HG03103 (cell line): Measurements from ENCODE around the gene MADCAM1.
"Not testable (repeated sequence)": the region's sequence is repeated elsewhere in the genome, so short reads cannot be mapped to it uniquely, and the experiment has no call there.

Experiments
- ATAC-seq: cut with Tn5 transposase; IDR thresholded peaks from one replicate; pipeline ENCODE4 v1.9.1; 2021; ENCODE audit warnings: low read depth; ENCODE audit not compliant: unreplicated experiment

The MADCAM1 gene

GRCh38 chr19:496112-496665, at the start of gene MADCAM1:
MADCAM1 (plus strand) TSS chr19:496486; CDS start chr19:496500, 14 bp downstream.
- ATAC-seq = no peak

DNA sequence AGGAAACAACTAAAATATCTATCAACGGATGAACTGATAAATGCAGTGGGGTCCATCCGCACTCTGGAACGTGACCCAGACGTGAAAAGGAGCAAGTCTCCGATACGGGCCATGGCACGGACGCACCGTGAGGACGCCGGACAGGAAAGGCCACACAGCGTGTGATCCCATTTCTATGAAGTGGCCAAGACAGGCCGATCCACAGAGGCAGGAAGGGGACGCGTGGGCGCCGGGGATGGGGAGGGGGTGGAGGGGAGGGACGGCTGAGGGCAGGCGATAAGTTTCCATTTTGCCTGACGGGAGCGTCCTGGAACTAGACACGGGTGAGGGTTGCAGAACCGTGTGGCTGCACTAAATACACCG, 49.2 kb upstream of the MADCAM1 start:
- no peak for ATAC-seq

DNA sequence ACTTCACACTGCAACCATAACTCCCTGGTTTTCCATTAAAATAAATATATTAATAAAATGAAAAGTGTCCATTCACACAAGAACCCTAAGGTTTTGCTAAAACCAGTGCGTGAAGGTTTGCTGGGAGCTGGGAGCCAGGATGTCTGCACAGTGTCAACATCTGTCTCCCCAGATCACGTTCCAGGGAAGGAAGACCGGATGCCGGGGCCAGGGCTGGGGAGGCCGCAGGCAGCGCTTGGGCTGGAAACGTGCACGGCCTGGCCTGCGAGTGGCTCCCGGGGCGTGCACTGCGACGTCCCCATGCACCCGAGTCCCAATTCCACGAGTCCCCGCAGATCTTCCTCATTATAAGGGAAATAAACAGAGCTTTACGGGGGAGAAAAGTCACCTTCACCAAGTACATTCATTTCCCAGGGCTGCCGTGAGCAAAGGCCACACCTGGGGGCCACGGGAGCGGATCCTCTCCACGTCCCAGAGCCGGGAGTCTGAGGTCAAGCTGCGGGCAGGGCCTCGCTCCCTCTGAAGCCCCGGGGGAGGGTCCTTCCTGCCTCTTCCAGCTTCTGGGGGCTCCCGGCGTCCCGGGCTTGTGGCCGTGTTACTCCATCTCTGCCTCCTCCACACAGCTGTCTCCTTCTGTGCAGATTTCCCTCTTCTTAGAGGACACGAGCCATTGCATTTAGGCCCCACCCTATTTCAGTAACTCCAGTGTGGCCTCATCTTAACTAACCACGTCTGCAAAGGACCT, 48.3 kb upstream of the MADCAM1 start:
- ATAC-seq = no peak

- no peak for ATAC-seq
Measured at GRCh38 chr19:449916-450315, 46.4 kb upstream of the MADCAM1 start.

DNA sequence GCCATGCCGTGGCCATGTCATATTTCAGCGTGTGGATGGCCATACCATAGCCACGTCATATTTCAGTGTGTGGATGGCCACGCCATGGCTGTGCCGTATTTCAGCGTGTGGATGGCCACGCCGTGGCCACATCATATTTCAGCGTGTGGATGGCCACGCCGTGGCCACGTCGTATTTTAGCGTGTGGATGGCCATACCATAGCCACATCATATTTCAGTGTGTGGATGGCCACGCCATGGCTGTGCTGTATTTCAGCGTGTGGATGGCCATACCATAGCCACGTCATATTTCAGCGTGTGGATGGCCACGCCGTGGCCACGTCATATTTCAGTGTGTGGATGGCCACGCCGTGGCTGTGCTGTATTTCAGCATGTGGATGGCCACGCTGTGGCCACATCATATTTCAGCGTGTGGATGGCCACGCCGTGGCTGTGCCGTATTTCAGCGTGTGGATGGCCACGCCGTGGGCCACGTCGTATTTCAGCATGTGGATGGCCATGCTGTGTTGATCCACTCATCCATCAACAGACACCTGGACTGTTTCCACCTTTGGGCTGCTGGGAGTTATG, 45.3 kb upstream of the MADCAM1 start:
- ATAC-seq = not testable (repeated sequence)

DNA sequence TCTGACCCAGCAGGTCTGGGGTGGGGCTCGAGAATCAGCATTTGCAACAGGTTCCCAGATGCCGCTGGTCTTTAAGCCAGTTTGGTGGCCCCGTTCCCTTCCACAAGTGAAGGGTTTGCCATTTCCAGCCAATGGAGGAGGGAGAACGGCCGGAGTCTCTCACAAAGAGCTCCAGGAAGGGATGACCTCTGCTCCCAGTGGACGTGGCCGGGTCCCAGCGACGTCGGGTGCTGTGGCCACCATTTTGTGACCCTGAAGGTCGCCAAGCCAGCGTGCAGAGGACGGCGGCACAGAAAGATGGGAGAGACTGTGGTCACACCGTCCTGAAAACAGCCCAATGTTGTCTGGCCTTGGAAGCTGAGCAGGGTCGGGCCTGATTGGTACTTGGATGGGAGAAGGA, 43.5 kb upstream of the MADCAM1 start:
- ATAC-seq = no peak

GRCh38 chr19:453606-454005, 42.7 kb upstream of the MADCAM1 start:
- ATAC-seq = no peak

DNA sequence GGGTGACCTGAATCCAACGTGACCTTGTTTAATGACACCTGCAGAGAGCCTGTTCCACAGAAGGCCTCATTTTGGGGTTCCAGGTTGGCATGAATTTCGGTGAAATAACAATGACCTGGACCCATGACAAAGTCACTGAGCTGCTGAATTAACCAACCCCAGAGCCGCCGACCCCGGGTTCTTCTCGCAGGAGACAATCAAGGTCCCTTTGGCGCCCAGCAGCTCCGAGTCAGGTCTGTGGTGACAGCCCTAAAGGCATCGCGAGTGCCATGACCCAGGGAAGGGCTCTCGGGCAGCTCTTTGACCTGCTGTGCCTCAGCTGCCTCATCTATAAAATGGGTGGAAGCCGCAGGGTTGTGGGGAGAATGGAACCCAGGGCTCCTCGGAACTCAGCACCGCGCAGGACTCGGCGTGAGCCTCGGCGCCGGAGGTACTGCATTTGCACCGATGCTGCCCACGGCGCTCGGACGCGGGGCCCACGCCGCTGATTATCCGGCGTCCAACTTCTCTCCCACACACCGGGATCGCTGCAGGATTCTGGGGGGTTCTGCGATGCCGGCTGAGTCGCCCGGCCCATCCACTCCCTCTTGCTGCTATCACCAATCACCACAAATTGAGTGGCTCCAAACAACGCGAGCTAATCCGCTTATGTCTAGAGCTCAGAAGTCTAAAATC, 41.1 kb upstream of the MADCAM1 start:
- ATAC-seq = no peak

DNA sequence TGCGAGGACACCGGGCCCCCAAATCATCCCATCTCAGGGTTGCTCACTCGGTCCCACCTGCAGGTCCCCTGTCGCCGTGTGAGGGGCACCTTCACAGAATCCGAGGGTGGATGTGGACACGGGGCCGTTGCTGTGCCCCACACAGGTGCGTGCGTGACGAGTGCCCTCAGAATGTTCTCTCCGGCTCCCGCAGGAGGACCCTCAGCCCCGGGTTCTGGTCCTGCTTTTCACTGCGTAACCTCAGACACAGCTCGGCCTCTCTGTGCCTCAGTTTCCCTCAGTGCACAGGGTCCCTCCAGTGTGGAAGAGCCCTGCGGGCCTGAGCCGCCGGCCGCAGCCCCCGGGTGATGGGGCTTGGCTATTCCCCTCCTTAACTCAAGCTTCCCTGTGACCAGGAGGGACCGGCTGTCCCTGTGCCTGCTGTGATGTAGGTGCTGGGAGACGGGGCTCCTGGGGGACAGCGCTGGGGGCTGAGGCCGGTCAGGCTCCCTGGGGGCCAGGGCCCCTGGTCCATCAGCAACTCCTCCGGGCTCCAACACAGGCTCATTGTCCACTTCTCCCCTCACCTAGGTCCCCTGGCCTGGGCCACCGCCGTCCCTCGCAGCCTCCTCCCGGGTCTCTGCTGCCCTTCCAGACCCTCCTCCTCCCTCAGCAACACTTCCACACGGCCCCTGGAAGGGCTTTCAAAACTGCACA, 40.3 kb upstream of the MADCAM1 start:
- ATAC-seq = no peak

GRCh38 chr19:456547-457110, 39.7 kb upstream of the MADCAM1 start:
- no peak for ATAC-seq

DNA sequence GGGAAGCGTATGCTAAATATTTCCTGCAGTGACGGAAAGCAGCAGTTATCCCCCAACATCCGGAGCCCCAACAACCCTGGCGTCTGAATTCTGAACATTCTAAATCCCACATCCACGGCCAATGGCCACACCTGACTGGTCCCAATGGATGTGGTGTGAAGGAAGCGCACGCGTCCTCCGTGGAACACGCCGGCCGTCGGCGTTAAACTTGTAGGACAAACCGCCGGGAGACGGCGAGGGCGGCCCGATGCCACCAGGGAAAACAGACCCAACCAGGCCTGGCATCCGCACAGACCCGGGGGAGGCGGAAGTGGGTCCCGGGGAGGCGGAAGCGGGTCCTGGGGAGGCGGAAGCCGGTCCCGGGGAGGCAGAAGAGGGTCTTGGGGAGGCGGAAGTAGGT, 38.6 kb upstream of the MADCAM1 start:
- ATAC-seq = no peak

DNA sequence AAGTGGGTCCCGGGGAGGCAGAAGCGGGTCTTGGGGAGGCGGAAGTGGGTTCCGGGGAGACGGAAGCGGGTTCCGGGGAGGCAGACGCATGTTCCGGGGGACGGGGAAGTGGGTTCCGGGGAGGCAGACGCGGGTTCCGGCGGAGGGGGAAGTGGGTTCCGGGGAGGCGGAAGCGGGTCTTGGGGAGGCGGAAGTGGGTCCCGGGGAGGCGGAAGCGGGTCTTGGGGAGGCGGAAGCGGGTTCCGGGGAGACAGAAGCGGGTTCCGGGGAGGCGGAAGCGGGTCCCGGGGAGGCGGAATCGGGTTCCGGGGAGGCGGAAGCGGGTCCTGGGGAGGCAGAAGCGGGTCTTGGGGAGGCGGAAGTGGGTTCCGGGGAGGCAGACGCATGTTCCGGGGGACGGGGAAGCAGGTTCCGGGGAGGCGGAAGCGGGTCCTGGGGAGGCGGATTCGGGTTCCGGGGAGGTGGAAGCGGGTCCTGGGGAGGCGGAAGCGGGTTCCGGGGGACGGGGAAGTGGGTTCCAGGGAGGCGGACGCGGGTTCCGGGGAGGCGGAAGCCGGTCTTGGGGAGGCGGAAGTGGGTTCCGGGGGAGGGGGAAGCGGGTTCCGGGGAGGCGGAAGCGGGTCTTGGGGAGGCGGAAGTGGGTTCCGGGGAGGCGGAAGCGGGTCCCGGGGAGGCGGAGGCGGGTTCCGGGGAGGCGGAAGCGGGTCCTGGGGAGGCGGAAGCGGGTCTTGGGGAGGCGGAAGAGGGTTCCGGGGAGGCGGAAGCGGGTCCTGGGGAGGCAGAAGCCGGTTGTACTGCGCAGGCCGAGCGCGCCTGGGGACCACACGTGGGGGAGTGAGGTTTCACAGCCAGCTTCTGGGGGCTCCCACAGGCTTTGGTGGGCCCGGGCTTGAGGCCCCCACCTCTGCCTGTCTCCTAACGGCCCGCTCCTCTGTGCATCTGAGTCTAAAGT, 37.9 kb upstream of the MADCAM1 start:
- no peak for ATAC-seq

DNA sequence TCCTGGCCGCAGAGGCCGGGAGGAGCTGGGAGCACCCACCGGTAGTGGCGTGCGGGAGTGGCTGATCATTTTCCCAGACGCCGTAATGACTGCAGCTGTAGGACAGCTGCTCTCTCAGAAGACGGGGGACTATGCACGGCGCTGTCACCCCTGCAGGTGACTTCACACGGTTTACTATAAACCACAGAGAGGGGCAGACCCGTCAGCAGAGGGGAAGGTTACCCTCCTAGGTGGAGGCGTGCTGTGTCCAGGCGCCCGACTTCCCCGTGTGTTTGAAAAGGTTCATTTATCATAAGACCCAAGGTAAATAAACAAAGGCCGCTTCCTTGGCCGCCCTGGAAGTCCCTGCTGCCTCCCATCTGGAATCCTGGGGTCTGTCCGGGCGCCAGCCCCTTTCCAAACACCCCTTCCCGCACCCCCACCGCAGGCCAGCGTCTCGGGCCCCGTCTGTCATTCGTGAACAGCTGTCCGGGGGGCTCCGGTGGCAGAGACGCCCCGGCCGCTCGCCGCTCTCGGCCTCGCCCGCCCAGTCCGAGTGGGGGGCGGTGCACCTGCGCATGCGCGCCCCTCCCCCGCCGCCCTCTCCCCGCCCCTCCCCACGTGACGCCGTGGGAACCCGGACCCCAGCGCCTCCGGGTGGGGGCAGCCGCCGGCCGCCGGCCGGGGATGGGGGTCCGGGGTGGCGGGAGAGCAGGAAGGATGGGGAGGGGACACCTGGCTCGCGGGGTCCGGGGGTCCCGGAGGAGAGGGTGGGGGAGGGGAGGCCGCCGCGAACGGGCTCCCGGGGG, 36.4 kb upstream of the MADCAM1 start:
- no peak for ATAC-seq

- no peak for ATAC-seq
Measured at GRCh38 chr19:460877-461720, 35.2 kb upstream of the MADCAM1 start, which contains the start of gene SHC2. SHC2 (minus strand) TSS chr19:461033; CDS start chr19:460996, 37 bp downstream.

GRCh38 chr19:461721-462551, 34.4 kb upstream of the MADCAM1 start:
- ATAC-seq = no peak

- no peak for ATAC-seq
Measured at GRCh38 chr19:463483-464207, 32.6 kb upstream of the MADCAM1 start.
